OCI-LY7 (cell line): Measurements from ENCODE around the gene HMGN4. TPM values are rescaled to one million over a fixed set of nuclear protein-coding genes. Genes with fewer than 3 reads are reported as not detected.

ENCODE experiments used
- Bru-seq: library from RNA; stranded (reverse); fragments of 400-500 nt; gene quantifications from one replicate; lab custom pipeline; 2021; lab: Mats Ljungman, UMichigan
- BruChase-seq, 2 experiments: library from RNA; stranded (reverse); fragments of 400-500 nt; gene quantifications; one replicate each; lab custom pipeline; 2021; lab: Mats Ljungman, UMichigan
- BruUV-seq: library from RNA; stranded (reverse); fragments of 400-500 nt; replicated peaks from 2 replicates; lab custom pipeline; 2021; lab: Mats Ljungman, UMichigan
- CTCF ChIA-PET: fragments of 300-600 bp; sonication (Branson Sonifier 250); formaldehyde crosslinking; loops from one replicate; lab custom pipeline; 2022; ENCODE audit warnings: antibody characterized with exemption; ENCODE audit not compliant: unreplicated experiment; lab: Charles Lee
- POLR2A ChIA-PET: fragments of 300-600 bp; sonication (Branson Sonifier 250); formaldehyde crosslinking; loops from one replicate; lab custom pipeline; 2022; ENCODE audit warnings: antibody characterized with exemption; lab: Charles Lee
- DNase-seq: peaks from one replicate; pipeline ENCODE4 v3.0.0-alpha.2; 2015; ENCODE audit warnings: low spot score
- H2AFZ ChIP-seq: fragments of 200-600 bp; sonication (generic), shearing (Covaris generic); 2 replicates; pipeline ENCODE4 v1.6.1; 2014; ENCODE audit warnings: mild to moderate bottlenecking, antibody characterized with exemption, low read length, moderate library complexity
- H3K27ac ChIP-seq: fragments of 200-600 bp; sonication (generic); 2 replicates; pipeline ENCODE4 v1.5.1; 2014; ENCODE audit warnings: mixed run types, low read depth, mild to moderate bottlenecking, moderate library complexity, low read length, inconsistent platforms; ENCODE audit not compliant: poor library complexity, severe bottlenecking
- H3K36me3 ChIP-seq: fragments of 200-600 bp; sonication (generic); 2 replicates; pipeline ENCODE4 v1.6.1; 2014; ENCODE audit warnings: mild to moderate bottlenecking, antibody characterized with exemption, low read length, moderate library complexity, mixed read lengths; ENCODE audit not compliant: insufficient read depth
- H3K4me1 ChIP-seq: fragments of 200-600 bp; sonication (generic); 2 replicates; pipeline ENCODE4 v1.5.1; 2014; ENCODE audit warnings: mild to moderate bottlenecking, low read length; ENCODE audit not compliant: insufficient read depth, poor library complexity, severe bottlenecking
- H3K4me2 ChIP-seq: fragments of 200-600 bp; sonication (generic); 2 replicates; pipeline ENCODE4 v1.6.1; 2014; ENCODE audit warnings: mild to moderate bottlenecking, low read length
- H3K4me3 ChIP-seq: fragments of 200-600 bp; sonication (generic); 2 replicates; pipeline ENCODE4 v1.5.1; 2014; ENCODE audit warnings: mild to moderate bottlenecking, low read depth, low read length; ENCODE audit not compliant: poor library complexity, severe bottlenecking
- H3K79me2 ChIP-seq: fragments of 200-600 bp; sonication (generic); 2 replicates; pipeline ENCODE4 v1.6.1; 2016; ENCODE audit warnings: low read depth, mild to moderate bottlenecking, low read length, moderate library complexity, mixed read lengths; ENCODE audit not compliant: insufficient read depth
- H3K9me2 ChIP-seq: fragments of 200-600 bp; sonication (generic); 2 replicates; pipeline ENCODE4 v1.6.1; 2016; ENCODE audit warnings: mild to moderate bottlenecking, low read length, mixed read lengths; ENCODE audit not compliant: insufficient read depth
- H3K9me3 ChIP-seq: fragments of 200-600 bp; sonication (generic); 2 replicates; pipeline ENCODE4 v1.6.1; 2014; ENCODE audit warnings: mild to moderate bottlenecking, mixed run types, low read length, mixed read lengths
- H4K20me1 ChIP-seq: fragments of 200-600 bp; sonication (generic); 2 replicates; pipeline ENCODE4 v1.6.1; 2014; ENCODE audit warnings: mild to moderate bottlenecking, antibody characterized with exemption, low read length, moderate library complexity, mixed read lengths; ENCODE audit not compliant: insufficient read depth
- EZH2phosphoT487 ChIP-seq: fragments of 200-600 bp; sonication (generic); IDR thresholded peaks from 2 replicates; pipeline ENCODE4 v1.6.1; 2018; ENCODE audit warnings: low read depth, borderline replicate concordance, mild to moderate bottlenecking, mixed run types, antibody characterized with exemption, low read length, moderate library complexity, mixed read lengths
- intact Hi-C: fragments of 100-400 bp; cut with micrococcal nuclease; formaldehyde crosslinking; loops from one replicate; pipeline ENCODE4 v1.10.0; 2022; ENCODE audit not compliant: unreplicated experiment
- long read RNA-seq: library from polyadenylated mRNA; stranded (forward); transcript quantifications from one replicate; pipeline ENCODE4 v2.0.0, GENCODE V29; 2022
- total RNA-seq, 2 experiments: library from RNA; depleted of rRNA in 1 of 2; stranded (reverse); fragments of >200 nt in 1 of 2; shearing (Covaris generic) in 1 of 2; gene quantifications; 2 replicates each; pipeline ENCODE4 v1.2.3, GENCODE V29; 2014 to 2022
- TF ChIP-seq, protein P1 (sequence below): fragments of 200-600 bp; sonication (generic); conservative IDR thresholded peaks from 2 replicates; pipeline ENCODE4 v1.5.1; 2014; ENCODE audit warnings: mild to moderate bottlenecking, antibody characterized with exemption, low read length, moderate library complexity, mixed read lengths

The HMGN4 gene
- total RNA-seq (2014; rRNA removed; shearing (Covaris generic)) (113 and 116 TPM in 2 replicates), total RNA-seq (2022) (104 and 113 TPM in 2 replicates), Bru-seq, nascent RNA (percentile 96 among the genes with signal in this experiment), BruChase-seq, experiment 1, labeled RNA remaining after a 6-hour chase (percentile 97 among the genes with signal in this experiment), BruChase-seq, experiment 2, labeled RNA remaining after a 2-hour chase (percentile 96 among the genes with signal in this experiment)
- long read RNA-seq, transcript HMGN4-201 (2 exons, 1,225 nt) = major isoform, 124 of 160 reads
- long read RNA-seq, partial matches to known transcripts = 0 of 160 reads
- long read RNA-seq, other reads (novel, unspliced or antisense) = 36 of 160 reads

- no peaks in the 10 kb centered on the region for H3K9me3 ChIP-seq
- H3K9me2 ChIP-seq = no peaks in the 10 kb centered on the region
- ChIA-PET POLR2A (interaction anchor here (0.5 to 3.8 kb wide), 18 partner anchors 11 to 1358 kb away, joined by 3 to 28 read pairs (median 4); a partner anchor contains a TSS), CTCF (no interaction called here)
- H3K4me2 ChIP-seq = peak within 1 kb of the TSS; percentile 80
- no peak for TF ChIP-seq EZH2phosphoT487
- TF ChIP-seq, protein P1, sequence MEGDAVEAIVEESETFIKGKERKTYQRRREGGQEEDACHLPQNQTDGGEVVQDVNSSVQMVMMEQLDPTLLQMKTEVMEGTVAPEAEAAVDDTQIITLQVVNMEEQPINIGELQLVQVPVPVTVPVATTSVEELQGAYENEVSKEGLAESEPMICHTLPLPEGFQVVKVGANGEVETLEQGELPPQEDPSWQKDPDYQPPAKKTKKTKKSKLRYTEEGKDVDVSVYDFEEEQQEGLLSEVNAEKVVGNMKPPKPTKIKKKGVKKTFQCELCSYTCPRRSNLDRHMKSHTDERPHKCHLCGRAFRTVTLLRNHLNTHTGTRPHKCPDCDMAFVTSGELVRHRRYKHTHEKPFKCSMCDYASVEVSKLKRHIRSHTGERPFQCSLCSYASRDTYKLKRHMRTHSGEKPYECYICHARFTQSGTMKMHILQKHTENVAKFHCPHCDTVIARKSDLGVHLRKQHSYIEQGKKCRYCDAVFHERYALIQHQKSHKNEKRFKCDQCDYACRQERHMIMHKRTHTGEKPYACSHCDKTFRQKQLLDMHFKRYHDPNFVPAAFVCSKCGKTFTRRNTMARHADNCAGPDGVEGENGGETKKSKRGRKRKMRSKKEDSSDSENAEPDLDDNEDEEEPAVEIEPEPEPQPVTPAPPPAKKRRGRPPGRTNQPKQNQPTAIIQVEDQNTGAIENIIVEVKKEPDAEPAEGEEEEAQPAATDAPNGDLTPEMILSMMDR = 0 out of 2 replicates have a peak, but pooled peaks have one; percentile 22
- DNase-seq = peak; percentile 93
- no peaks in the 10 kb centered on the region for H4K20me1 ChIP-seq
- peak within 1 kb of the TSS; percentile 97 for H3K4me3 ChIP-seq
- intact Hi-C loops = loop anchor here (1.0 to 5.0 kb wide), 8 partner anchors 16 to 321 kb away; a partner anchor contains a TSS
- H2AFZ ChIP-seq = peak within 1 kb of the TSS; percentile 75
- H3K79me2 ChIP-seq = peaks cover 48% of the 10 kb centered on the region
- peaks cover 38% of the 10 kb centered on the region for H3K36me3 ChIP-seq
- H3K4me1 ChIP-seq = peaks cover 69% of the 10 kb centered on the region
- BruUV-seq = no TSS peak
- peak within 1 kb of the TSS; percentile 93 for H3K27ac ChIP-seq
Observed at GRCh38 chr6:26537846-26538571, at the start of gene HMGN4. TSS of gene HMGN4 (plus strand) at chr6:26538366. CDS start at chr6:26545207, 6,841 bp downstream.

DNA sequence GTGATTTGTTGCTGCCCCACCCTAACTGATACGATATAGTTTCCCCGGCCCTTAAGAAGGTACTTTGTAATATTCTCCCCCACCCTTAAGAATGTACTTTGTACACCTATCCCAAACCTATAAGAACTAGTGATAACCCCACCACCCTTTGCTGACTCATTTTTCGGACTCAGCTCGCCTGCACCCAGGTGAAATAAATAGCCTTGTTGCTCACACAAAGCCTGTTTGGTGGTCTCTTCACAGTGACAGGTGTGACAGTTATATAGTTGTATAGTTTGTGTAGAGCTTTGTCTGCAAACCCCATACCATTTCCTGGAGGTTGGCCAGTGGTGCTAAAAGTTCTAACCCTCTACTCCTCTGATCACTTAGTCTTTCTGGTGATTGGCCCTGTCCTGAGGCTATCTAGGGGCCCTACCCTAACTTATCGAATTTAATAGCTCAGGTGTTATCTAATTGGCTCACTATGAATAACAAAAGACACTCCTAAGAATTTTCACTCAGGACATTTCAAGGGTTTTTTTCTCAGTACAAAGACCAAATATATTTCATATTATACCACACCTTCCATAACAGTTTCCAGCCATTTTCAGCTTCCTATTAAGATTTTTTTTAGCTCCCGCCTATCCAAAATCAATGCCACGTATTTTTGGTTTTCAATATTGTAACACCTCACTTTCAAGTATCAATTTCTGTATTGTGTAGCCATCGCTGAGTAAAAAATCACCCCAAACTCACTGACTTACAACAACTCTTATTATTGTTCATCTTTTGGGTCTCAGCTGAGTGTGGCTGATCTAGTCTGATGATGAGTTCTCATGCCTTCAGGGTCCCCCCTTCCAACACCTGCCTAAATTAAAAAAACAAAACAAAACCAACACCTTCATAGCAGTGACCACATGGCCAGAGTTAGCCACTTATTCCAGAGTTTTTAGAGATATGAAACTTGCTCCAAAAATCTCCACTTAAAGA lies 47.9 kb upstream of the HMGN4 start:
- Histone ChIP-seq H3K79me2 (no peaks in the 10 kb centered on the region), H3K9me3 (peaks cover 16% of the 10 kb centered on the region; the same call in 1 of the 2 replicates), H3K27ac (no peak overlapping the region), H4K20me1 (no peaks in the 10 kb centered on the region), H3K36me3 (no peaks in the 10 kb centered on the region; the same call in 1 of the 2 replicates), H3K4me1 (peaks cover 26% of the 10 kb centered on the region), H3K9me2 (no peaks in the 10 kb centered on the region), H2AFZ (no peak overlapping the region), H3K4me2 (no peak overlapping the region), H3K4me3 (no peak overlapping the region)
- ChIA-PET POLR2A (interaction anchor here (0.9 to 3.6 kb wide), 5 partner anchors 12 to 150 kb away, joined by 3 to 32 read pairs (median 3); partner anchors contain the start of gene BTN1A1), CTCF (no interaction called here)
- DNase-seq = no peak
- no TSS peak for BruUV-seq
- intact Hi-C loops = no loop called here
- TF ChIP-seq, protein P1 = no peak
- no peak for TF ChIP-seq EZH2phosphoT487
